ENCODE data around the gene QRFP. TPM values are rescaled to one million over a fixed set of nuclear protein-coding genes. Genes with fewer than 3 reads are reported as not detected.

QRFP gene
- total RNA-seq, 1 experiment from 2014 or later, result not detected

DNA sequence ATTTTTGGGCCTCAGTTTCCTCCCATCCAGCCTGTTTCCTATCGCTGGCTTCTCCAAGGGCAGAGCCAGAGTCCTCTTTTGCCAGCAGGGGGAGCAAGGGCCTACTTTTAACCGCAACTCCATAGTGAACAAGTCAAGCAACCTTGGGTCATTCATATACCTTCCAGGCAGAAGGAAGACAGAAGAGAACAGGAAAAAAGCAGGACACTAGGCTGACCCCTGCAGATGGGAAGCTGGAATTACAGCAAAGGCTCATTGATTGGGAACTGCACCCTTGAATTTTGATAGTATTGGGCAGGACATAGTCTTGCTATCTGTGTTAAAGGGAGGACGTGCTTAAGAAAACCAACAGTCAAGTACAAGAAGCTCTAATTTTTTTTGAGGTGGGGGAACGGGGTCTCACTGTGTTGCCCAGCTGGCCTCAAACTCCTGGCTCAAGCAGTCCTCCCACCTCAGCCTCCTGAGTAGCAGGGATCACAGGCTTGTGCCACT lies 30.1 kb downstream of the QRFP start:
- no peaks in the 10 kb centered on the region for H4K20me1 ChIP-seq (ENCODE audit: control insufficient read depth, insufficient read depth, insufficient read length)
- H3K56ac ChIP-seq (ENCODE audit: insufficient read length, low read depth, low read length), result no peak overlapping the region
- TF ChIP-seq, protein P1, sequence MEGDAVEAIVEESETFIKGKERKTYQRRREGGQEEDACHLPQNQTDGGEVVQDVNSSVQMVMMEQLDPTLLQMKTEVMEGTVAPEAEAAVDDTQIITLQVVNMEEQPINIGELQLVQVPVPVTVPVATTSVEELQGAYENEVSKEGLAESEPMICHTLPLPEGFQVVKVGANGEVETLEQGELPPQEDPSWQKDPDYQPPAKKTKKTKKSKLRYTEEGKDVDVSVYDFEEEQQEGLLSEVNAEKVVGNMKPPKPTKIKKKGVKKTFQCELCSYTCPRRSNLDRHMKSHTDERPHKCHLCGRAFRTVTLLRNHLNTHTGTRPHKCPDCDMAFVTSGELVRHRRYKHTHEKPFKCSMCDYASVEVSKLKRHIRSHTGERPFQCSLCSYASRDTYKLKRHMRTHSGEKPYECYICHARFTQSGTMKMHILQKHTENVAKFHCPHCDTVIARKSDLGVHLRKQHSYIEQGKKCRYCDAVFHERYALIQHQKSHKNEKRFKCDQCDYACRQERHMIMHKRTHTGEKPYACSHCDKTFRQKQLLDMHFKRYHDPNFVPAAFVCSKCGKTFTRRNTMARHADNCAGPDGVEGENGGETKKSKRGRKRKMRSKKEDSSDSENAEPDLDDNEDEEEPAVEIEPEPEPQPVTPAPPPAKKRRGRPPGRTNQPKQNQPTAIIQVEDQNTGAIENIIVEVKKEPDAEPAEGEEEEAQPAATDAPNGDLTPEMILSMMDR (conservative IDR thresholded peaks at IDR 0.05), result peak; percentile 99
- H3K18ac ChIP-seq (ENCODE audit: insufficient read length, low read depth, low read length), result no peak overlapping the region
- H3K9me3 Mint-ChIP-seq, result no peaks in the 10 kb centered on the region
- no peaks in the 10 kb centered on the region for H3K9me3 ChIP-seq (ENCODE audit: control insufficient read depth, low read depth, low read length)
- H3K23ac ChIP-seq (ENCODE audit: insufficient read length, low read depth, low read length), result no peak overlapping the region
- H3K4me1 Mint-ChIP-seq, result peaks cover 3 to 4% of the 10 kb centered on the region in 2 experiments; a peak in 2 of 4 replicates
- H2AFZ ChIP-seq (ENCODE audit: low read length), result no peak overlapping the region
- H2BK20ac ChIP-seq (ENCODE audit: low read depth, low read length, poor library complexity, severe bottlenecking), result no peak overlapping the region
- H3K4ac ChIP-seq (ENCODE audit: low read depth, low read length), result no peak overlapping the region
- no peaks in the 10 kb centered on the region for H3K23me2 ChIP-seq (ENCODE audit: insufficient read length, low read depth, low read length, poor library complexity, severe bottlenecking)
- no peaks in the 10 kb centered on the region for H3K4me1 ChIP-seq (ENCODE audit: insufficient read depth, low read length)
- peak; percentile 93 for DNase-seq
- H3K27ac ChIP-seq (ENCODE audit: insufficient read length, low read depth, low read length), result no peak overlapping the region
- no peak overlapping the region for H2AK5ac ChIP-seq (ENCODE audit: insufficient read length, low read length)
- no peak overlapping the region for H2BK15ac ChIP-seq (ENCODE audit: low read depth, low read length)
- no peak overlapping the region for H4K8ac ChIP-seq (replicated peaks; ENCODE audit: insufficient read length, low read depth, low read length)
- H3K4me3 Mint-ChIP-seq, result no peak overlapping the region
- H2BK120ac ChIP-seq (ENCODE audit: low read depth, low read length, poor library complexity, severe bottlenecking), result no peak overlapping the region
- peaks cover 18 to 53% (median 45%) of the 10 kb centered on the region in 3 experiments; a peak in 6 of 7 replicates for H3K36me3 Mint-ChIP-seq (ENCODE audit: insufficient read depth in 1 of 3, low read depth in 3 of 3)
- H2BK12ac ChIP-seq (ENCODE audit: insufficient read length, low read depth, low read length), result no peak overlapping the region
- H3K27me3 ChIP-seq (ENCODE audit: insufficient read depth, low read length), result no peaks in the 10 kb centered on the region
- no peak overlapping the region for H3K14ac ChIP-seq (ENCODE audit: insufficient read depth, low read length)
- no peak overlapping the region for H2BK5ac ChIP-seq (ENCODE audit: insufficient read length, low read length)
- no CpG with 5 or more reads among the region's 4 CpGs for WGBS (ENCODE audit: extremely low coverage, insufficient read length, low lambda C conversion rate)
- H3K9ac ChIP-seq (ENCODE audit: extremely low read depth, insufficient read length, low read length), result no peak overlapping the region
- H3K27ac Mint-ChIP-seq, result peak overlapping the region in 2 of 3 experiments; percentile 29 to 34; a peak in 3 of 7 replicates
- H3K79me1 ChIP-seq (ENCODE audit: insufficient read depth, low read depth, low read length, poor library complexity, severe bottlenecking), result no peaks in the 10 kb centered on the region
- no peak overlapping the region for H3K4me2 ChIP-seq (ENCODE audit: insufficient read depth, insufficient read length, low read length)
- no peaks in the 10 kb centered on the region for H3K27me3 Mint-ChIP-seq (ENCODE audit: low read depth)
- no peak overlapping the region for H4K5ac ChIP-seq (ENCODE audit: insufficient read length, low read depth, low read length)
- no peaks in the 10 kb centered on the region for H3K79me2 ChIP-seq (ENCODE audit: insufficient read depth, low read length)
- no peak overlapping the region for H3T11ph ChIP-seq (ENCODE audit: low read length)
- H4K91ac ChIP-seq (ENCODE audit: insufficient read length, low read depth, low read length), result no peak overlapping the region
